ENCODE data around the gene LRMDA.
"Not testable (repeated sequence)": the region's sequence is repeated elsewhere in the genome, so short reads cannot be mapped to it uniquely, and the experiment has no call there.

LRMDA gene

GRCh38 chr10:76582531-76582930, 1151.1 kb downstream of the LRMDA start:
- Histone ChIP-seq H3K4me3 (ENCODE audit: low read depth, low read length) (no peak overlapping the region), H3K27ac (no peak overlapping the region), H3K27me3 (ENCODE audit: insufficient read depth, low read depth, severe bottlenecking) (no peaks in the 10 kb centered on the region), H3K9me3 (ENCODE audit: severe bottlenecking) (no peaks in the 10 kb centered on the region), H3K36me3 (no peaks in the 10 kb centered on the region)
- DNase-seq, result no peak
- TF ChIP-seq CTCF (IDR thresholded peaks at IDR 0.05; ENCODE audit: low read depth, low read length), result no peak

DNA sequence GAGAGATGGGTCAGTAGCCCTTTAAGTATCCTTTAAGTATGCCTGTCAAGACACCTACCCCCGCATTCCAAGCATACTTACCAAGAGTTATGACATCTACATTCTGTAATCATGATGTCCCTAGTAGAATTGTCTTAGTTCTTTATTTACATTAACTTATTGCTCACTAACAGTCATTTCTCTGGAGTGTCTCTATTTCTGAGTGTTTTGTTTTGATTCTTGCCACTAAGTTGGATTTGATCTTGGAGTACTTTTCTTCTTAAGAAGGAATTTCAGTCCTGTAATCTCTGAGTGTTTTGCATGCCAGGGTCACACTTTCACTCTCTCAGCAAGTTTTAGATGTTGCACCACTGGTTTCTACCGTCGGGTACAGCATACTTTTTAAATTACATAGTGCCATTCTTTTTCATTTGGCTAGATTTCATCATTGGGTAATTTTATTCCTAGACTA, 1152.3 kb downstream of the LRMDA start:
- DNase-seq, result no peak
- Histone ChIP-seq H3K27me3 (ENCODE audit: insufficient read depth, low read depth, severe bottlenecking) (no peaks in the 10 kb centered on the region), H3K9me3 (ENCODE audit: severe bottlenecking) (no peaks in the 10 kb centered on the region), H3K36me3 (no peaks in the 10 kb centered on the region), H3K4me3 (ENCODE audit: low read depth, low read length) (no peak overlapping the region), H3K27ac (no peak overlapping the region)
- no peak for TF ChIP-seq CTCF (IDR thresholded peaks at IDR 0.05; ENCODE audit: low read depth, low read length)

DNA sequence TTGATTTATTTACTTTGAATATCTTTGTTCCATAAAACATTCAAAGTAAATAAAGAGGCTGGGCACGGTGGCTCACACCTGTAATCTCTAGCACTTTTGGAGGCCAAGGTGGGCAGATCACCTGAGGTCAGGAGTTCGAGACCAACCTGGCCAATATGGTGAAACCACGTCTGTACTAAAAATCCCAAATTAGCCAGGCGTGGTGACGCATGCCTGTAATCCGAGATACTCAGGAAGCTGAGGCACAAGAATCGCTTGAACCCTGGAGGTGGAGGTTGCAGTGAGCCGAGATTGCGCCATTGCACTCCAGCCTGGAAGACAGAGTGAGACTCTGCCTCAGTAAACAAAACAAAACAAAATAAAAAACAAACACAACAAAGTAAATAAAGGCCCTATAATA, 1153.0 kb downstream of the LRMDA start:
- H3K27ac ChIP-seq, result not testable (repeated sequence)

More for the DNA sequence above, 1153.0 kb downstream of the LRMDA start:
- H3K36me3 ChIP-seq; H3K27me3 ChIP-seq (ENCODE audit: insufficient read depth, low read depth, severe bottlenecking); DNase-seq; H3K9me3 ChIP-seq (ENCODE audit: severe bottlenecking); H3K4me3 ChIP-seq (ENCODE audit: low read depth, low read length): not testable (repeated sequence)

Data from WERI-Rb-1 (cell line).